Measurements from ENCODE around the gene SLC43A2.
"Not testable (repeated sequence)": the region's sequence is repeated elsewhere in the genome, so short reads cannot be mapped to it uniquely, and the experiment has no call there.

SLC43A2 gene

GRCh38 chr17:1627982-1628855, at the start of gene SLC43A2:
TSS of gene SLC43A2 (minus strand) at chr17:1628834. CDS start at chr17:1627874, 960 bp downstream.
- DNase-seq (ENCODE audit: low spot score), result peak; percentile 62

DNA sequence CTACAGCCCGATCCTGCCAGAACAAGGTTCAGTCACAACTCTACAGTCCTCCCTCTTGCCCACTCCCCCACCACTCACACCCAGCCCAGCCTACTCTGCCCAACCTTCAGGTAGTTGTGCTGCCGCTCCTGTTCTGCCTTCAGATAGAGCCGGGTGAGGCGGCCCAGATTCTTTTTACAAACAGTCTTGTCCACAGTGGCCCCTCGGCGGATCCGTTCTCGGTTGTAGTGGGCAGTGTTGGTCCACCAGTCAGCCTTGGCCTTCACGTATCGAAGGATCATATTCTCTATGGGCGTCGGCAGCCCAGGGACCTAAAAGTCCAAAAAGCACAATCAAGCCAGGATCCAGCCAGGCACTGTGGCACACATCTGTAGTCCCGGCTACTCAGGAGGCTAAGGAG, 47.8 kb upstream of the SLC43A2 start:
- DNase-seq (ENCODE audit: low spot score), result no peak

- no peak for DNase-seq (ENCODE audit: low spot score)
Observed at GRCh38 chr17:1673041-1673785, 44.6 kb upstream of the SLC43A2 start.

DNA sequence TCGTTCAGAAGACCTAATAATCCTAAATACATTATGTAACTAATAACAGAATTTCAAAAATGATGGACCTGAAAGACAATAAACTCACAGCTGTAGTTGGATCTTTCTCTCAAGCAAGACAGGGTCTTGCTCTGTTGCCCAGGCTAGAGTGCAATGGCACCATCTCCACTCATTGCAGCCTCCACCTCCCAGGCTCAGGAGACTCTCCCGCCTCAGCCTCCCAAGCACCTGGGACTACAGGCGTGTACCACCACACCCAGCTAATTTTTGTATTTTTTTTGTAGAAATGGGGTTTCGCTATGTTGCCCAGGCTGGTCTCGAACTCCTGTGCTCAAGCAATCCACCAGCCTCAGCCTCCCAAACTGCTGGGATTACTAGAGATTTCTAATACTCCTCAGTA, 35.3 kb upstream of the SLC43A2 start:
- DNase-seq (ENCODE audit: low spot score), result not testable (repeated sequence)

DNA sequence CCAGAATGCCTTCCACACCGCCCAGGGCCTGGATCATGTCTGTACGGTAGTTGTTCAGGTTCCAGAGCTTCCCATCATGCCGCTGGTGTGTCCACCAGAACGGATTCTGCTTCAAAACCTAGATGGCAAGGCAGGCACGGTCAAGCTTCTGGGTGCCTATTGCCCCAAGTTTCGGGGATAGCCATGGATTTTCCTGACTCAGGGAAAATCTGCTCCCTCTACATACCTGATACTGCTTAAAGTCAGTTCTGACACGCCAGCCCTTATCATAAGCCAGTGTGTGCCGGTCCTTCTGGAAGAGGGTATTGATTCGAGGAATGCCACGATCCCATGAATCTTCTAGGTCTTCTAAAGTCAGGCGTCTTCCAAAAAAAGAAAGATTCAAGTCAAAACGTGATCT, 32.4 kb upstream of the SLC43A2 start:
- no peak for DNase-seq (ENCODE audit: low spot score)

DNA sequence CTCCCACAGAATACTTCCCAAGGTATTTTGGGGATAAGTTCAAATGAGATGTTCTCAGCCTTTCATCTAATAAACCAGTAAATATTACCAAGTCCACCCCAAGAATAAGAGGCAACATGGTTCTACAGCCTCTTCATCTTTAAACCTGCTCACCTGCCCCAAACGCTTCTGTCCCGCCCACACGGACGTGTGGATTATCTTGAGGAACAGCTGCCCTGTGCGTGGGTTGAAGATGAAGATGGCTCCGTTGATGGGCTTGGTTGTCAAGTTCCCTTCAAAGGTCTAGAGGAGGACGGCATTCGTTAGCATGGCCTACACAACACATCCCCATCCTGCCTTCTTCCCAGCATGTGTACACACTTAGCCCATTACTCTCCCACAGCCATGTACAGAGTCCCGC, 29.5 kb upstream of the SLC43A2 start:
- no peak for DNase-seq (ENCODE audit: low spot score)

GRCh38 chr17:1653735-1654134, 25.1 kb upstream of the SLC43A2 start:
- no peak for DNase-seq (ENCODE audit: low spot score)

DNA sequence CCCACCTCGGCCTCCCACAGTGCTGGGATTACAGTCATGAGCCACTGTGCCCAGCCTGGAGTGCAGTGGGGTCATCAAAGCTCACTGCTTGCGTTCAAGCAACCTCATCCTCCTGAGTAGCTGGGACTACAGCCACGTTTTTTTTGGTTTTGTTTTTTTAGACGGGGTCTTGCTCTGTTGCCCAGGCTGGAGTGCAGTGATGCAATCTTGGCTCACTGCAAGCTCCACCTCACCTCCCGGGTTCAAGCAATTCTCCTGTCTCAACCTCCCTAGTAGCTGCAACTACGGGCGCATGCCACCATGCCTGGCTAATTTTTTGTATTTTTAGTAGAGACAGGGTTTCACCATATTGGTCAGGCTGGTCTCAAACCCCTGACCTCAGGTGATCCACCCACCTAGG, 24.2 kb upstream of the SLC43A2 start:
- not testable (repeated sequence) for DNase-seq (ENCODE audit: low spot score)

- DNase-seq (ENCODE audit: low spot score), result no peak
Observed at GRCh38 chr17:1651559-1651844, 22.9 kb upstream of the SLC43A2 start.

GRCh38 chr17:1650731-1651558, 22.3 kb upstream of the SLC43A2 start:
- no peak for DNase-seq (ENCODE audit: low spot score)

GRCh38 chr17:1649844-1650501, 21.3 kb upstream of the SLC43A2 start, which contains the start of gene RILP:
TSS of gene RILP (minus strand) at chr17:1649866. CDS start at chr17:1649804, 62 bp downstream.
- peak; percentile 46 for DNase-seq (ENCODE audit: low spot score)

- peak; percentile 96 for DNase-seq (ENCODE audit: low spot score)
Observed at GRCh38 chr17:1648963-1649843, 20.6 kb upstream of the SLC43A2 start.

DNA sequence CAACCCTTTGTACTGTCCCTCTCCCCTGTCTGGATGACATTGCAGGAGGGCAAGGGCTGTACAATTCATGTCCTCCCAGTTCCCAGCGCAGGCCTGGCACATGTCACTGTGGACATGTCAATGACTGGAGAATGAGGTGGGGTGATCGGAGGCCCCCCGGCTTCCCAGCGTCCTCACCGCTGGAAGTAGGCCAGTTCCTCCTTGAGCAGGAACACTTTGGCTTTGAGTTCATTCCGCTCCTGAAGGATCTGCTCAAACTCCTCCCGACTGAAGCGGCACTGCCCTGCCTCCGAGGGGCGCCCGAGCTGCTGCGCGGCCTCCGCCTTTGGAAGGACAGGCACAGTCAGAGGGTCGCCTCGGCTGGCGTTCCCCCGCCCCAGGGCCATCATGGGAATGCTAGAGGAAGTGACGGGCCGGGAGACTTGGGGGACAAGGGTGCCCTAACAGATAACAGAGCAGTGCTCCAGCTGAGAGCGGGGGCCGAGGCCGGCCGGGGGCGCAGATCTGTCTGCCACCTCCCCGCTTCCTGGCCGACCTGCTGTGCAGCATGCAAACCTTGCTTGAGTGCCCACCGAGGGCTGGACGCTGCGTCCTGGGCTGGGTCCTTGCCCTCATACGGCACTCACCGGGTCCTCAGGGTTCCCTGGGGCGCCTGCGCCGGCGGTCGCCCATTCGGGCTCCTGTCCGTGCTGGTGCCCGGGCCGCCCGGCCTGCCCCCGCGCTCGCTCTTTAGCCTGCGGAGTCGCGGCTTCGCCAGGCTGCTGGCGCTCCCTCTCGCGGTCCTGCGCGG, 19.7 kb upstream of the SLC43A2 start:
- DNase-seq (ENCODE audit: low spot score), result no peak

DNA sequence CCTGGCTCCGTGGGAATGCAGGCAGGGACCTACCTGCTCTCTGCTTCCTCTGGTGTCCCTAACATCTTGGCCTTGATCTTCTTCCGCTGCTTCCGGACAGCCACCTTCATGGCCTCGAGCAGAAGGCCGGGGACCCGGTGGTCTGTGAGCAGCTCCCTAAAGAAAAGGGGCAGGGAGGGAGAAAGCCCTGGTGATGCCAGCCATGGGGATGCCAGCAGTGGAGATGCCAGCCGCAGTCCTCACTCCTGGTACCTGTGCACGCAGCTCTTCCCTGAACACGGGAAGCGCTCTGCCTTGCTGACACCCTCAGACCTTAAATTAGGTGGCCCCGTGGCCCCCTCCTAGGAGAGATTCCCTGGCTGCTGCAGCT, 19.2 kb upstream of the SLC43A2 start:
- DNase-seq (ENCODE audit: low spot score), result no peak

DNA sequence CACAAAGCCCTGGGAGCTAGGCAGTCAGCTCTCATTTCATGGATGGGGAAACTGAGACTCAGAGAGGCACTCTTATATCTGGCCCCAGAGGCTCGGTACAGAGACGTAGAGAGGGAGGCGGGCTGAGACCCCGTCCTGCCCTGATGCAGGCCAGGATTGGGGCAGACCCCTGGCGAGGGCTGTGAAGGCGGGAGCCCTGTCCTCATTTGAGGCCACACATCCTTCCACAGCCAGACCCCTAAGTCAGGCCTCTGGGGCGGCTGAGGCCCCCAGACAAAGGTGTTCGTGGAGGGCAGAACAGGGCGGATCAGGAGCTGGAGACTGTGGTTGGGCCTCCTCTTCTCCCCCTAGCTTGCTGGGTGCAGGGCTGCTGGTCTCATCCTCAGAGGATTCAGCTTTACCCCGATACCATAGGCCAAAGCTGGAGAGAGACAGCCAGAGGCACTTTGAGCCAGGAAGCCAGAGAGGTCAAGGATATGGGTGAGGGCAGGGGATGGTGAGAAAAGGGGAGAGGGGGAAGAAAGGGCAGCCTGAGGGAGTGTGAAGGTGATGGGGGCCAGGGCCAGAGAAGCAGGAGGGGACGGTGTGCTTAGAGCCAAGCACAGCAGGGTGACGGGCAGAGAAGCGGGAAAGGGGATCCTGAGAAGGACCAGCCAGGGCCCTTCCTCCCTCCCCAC, 17.7 kb upstream of the SLC43A2 start:
- no peak for DNase-seq (ENCODE audit: low spot score)

GRCh38 chr17:1645207-1646171, 16.9 kb upstream of the SLC43A2 start, which contains the start of gene SCARF1:
TSS of gene SCARF1 (minus strand) at chr17:1645732. CDS start at chr17:1645697, 35 bp downstream.
- peak; percentile 74 for DNase-seq (ENCODE audit: low spot score)

DNA sequence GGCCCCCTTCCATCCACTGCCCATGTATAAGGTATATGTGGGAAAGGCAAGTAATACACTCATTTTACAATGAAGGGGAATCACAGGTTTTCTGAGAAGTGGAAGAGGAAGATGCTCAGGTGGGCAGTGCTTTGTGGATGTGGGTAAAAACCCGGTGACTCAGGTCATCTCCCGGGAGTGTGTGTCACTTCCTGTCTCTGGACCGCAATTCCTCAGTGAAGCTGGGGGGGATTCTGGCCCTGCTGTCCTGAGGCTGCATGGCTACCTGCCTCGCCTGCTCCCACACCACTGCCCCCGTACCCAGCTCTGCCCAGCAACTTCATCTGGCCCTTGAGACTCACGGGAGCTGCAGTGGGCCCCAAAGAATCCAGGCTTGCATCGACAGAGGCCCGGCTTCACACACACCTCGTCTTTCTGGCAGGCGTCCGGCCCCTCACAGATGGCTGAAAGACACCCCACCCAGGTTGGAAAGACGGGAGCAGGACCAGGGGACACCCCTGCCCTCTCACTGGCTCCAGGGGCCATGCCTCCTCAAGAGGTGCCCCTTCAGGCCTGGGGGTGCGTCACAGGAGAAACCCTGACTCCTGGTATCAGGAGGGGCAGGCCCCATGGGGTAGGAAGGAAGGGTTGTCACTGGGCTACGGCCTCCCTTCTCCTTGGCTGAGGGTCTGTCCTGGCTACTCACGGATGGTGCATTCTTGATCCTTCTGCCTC, 16.0 kb upstream of the SLC43A2 start:
- DNase-seq (ENCODE audit: low spot score), result peak; percentile 78
